IMR-90 (cell line): ENCODE results near the gene CASKIN1. TPM values are rescaled to one million over a fixed set of nuclear protein-coding genes. Genes with fewer than 3 reads are reported as not detected.

Experiments used
- ATAC-seq: fragments of 200-7000 bp; cut with Tn5 transposase; 2 replicates; pipeline ENCODE4 v1.9.1; 2020; ENCODE audit warnings: low read depth, mild to moderate bottlenecking, moderate library complexity
- BruUV-seq: library from RNA; stranded (reverse); fragments of 400-500 nt; replicated peaks from 2 replicates; lab custom pipeline; 2021; lab: Mats Ljungman, UMichigan
- CTCF ChIA-PET: fragments of 300-600 bp; formaldehyde crosslinking; extraction: SDS; loops from one replicate; lab custom pipeline; 2021; ENCODE audit warnings: antibody characterized with exemption; lab: Yijun Ruan, JAX
- POLR2A ChIA-PET: fragments of 300-600 bp; sonication (Branson Sonifier 250); formaldehyde crosslinking; loops from one replicate; lab custom pipeline; 2022; ENCODE audit warnings: antibody characterized with exemption; ENCODE audit not compliant: unreplicated experiment; lab: Charles Lee
- DNase-seq: peaks from one replicate; pipeline ENCODE4 v3.0.0; 2013
- H2AFZ ChIP-seq: replicated peaks from 2 replicates; pipeline ENCODE3; 2013; ENCODE audit warnings: low read length, mild to moderate bottlenecking; ENCODE audit not compliant: poor library complexity
- H2AK5ac ChIP-seq: 2 replicates; pipeline ENCODE4 v1.6.1; 2013; ENCODE audit warnings: low read depth, low read length, inconsistent platforms
- H2AK9ac ChIP-seq: replicated peaks from 2 replicates; pipeline ENCODE3; 2013; ENCODE audit warnings: mild to moderate bottlenecking, low read depth, low read length, moderate library complexity; ENCODE audit not compliant: poor library complexity
- H2BK120ac ChIP-seq: 2 replicates; pipeline ENCODE4 v1.6.1; 2013; ENCODE audit warnings: low read depth, low read length, inconsistent platforms
- H2BK15ac ChIP-seq: 3 replicates; pipeline ENCODE4 v1.6.1; 2013; ENCODE audit warnings: low read depth, low read length, inconsistent platforms
- H2BK20ac ChIP-seq: 2 replicates; pipeline ENCODE4 v1.6.1; 2013; ENCODE audit warnings: low read depth, mild to moderate bottlenecking, inconsistent platforms, low read length, moderate library complexity
- H2BK5ac ChIP-seq: 2 replicates; pipeline ENCODE4 v1.6.1; 2013; ENCODE audit warnings: mild to moderate bottlenecking, low read depth, low read length, inconsistent platforms; ENCODE audit not compliant: poor library complexity, severe bottlenecking
- H3K14ac ChIP-seq: replicated peaks from 2 replicates; pipeline ENCODE4 v1.6.1; 2013; ENCODE audit warnings: low read depth, low read length, inconsistent platforms
- H3K18ac ChIP-seq: 2 replicates; pipeline ENCODE4 v1.6.1; 2013; ENCODE audit warnings: low read depth, low read length, control low read depth
- H3K23ac ChIP-seq: 2 replicates; pipeline ENCODE4 v1.6.1; 2013; ENCODE audit warnings: low read depth, low read length, inconsistent platforms
- H3K27ac ChIP-seq: 2 replicates; pipeline ENCODE4 v1.5.1; 2013; ENCODE audit warnings: mild to moderate bottlenecking, control low read depth, low read length; ENCODE audit not compliant: insufficient read depth
- H3K27me3 ChIP-seq: 2 replicates; pipeline ENCODE4 v1.6.1; 2013; ENCODE audit warnings: low read length; ENCODE audit not compliant: control insufficient read depth, insufficient read depth
- H3K36me3 ChIP-seq: 2 replicates; pipeline ENCODE4 v1.6.1; 2013; ENCODE audit warnings: low read length, mixed read lengths; ENCODE audit not compliant: control insufficient read depth, insufficient read depth
- H3K4ac ChIP-seq: 2 replicates; pipeline ENCODE4 v1.6.1; 2013; ENCODE audit warnings: low read depth, low read length, inconsistent platforms
- H3K4me1 ChIP-seq: 2 replicates; pipeline ENCODE4 v1.6.1; 2013; ENCODE audit warnings: low read length, mixed read lengths; ENCODE audit not compliant: control insufficient read depth, insufficient read depth
- H3K4me2 ChIP-seq: 2 replicates; pipeline ENCODE4 v1.6.1; 2013; ENCODE audit warnings: low read depth, mild to moderate bottlenecking, control low read depth, low read length, moderate library complexity
- H3K4me3 ChIP-seq: 2 replicates; pipeline ENCODE4 v1.5.1; 2013; ENCODE audit warnings: low read depth, mild to moderate bottlenecking, control low read depth, low read length, moderate library complexity; ENCODE audit not compliant: insufficient read depth
- H3K56ac ChIP-seq: 2 replicates; pipeline ENCODE4 v1.6.1; 2013; ENCODE audit warnings: low read length, inconsistent platforms; ENCODE audit not compliant: insufficient read depth; ENCODE audit errors: extremely low read depth
- H3K79me1 ChIP-seq, 2 experiments: 2 replicates each; pipeline ENCODE4 v1.6.1; 2013; ENCODE audit warnings: low read length in 2 of 2, inconsistent platforms in 1 of 2, low read depth in 1 of 2
- H3K9ac ChIP-seq: 2 replicates; pipeline ENCODE4 v1.6.1; 2013; ENCODE audit warnings: low read depth, low read length, control low read depth
- H3K9me1 ChIP-seq: 2 replicates; pipeline ENCODE4 v1.6.1; 2013; ENCODE audit warnings: low read length, inconsistent platforms; ENCODE audit not compliant: insufficient read depth
- H3K9me3 ChIP-seq: 2 replicates; pipeline ENCODE4 v1.6.1; 2013; ENCODE audit warnings: low read length; ENCODE audit not compliant: control insufficient read depth, insufficient read depth
- H4K20me1 ChIP-seq: 2 replicates; pipeline ENCODE4 v1.6.1; 2013; ENCODE audit warnings: low read length, inconsistent platforms; ENCODE audit not compliant: insufficient read depth
- H4K5ac ChIP-seq: 2 replicates; pipeline ENCODE4 v1.6.1; 2013; ENCODE audit warnings: mild to moderate bottlenecking, low read depth, low read length, control low read depth
- H4K8ac ChIP-seq, 2 experiments: 2 replicates each; pipeline ENCODE4 v1.6.1; 2013; ENCODE audit warnings: low read depth in 2 of 2, low read length in 2 of 2, control low read depth in 1 of 2, inconsistent platforms in 1 of 2
- H4K91ac ChIP-seq: 2 replicates; pipeline ENCODE4 v1.6.1; 2013; ENCODE audit warnings: low read depth, low read length, inconsistent platforms; ENCODE audit not compliant: insufficient read depth
- CTCF ChIP-seq: conservative IDR thresholded peaks from 2 replicates; pipeline ENCODE4 v1.5.1; 2012; ENCODE audit warnings: mild to moderate bottlenecking, low read depth, low read length, improper control_type of control experiment
- ELK1 ChIP-seq: fragments of 150-350 bp; IDR thresholded peaks from 2 replicates; pipeline ENCODE4 v1.6.1; 2016; ENCODE audit warnings: low read depth, mild to moderate bottlenecking, low read length, moderate library complexity, borderline replicate concordance
- FOS ChIP-seq: fragments of 150-350 bp; IDR thresholded peaks from 2 replicates; pipeline ENCODE4 v1.6.1; 2016; ENCODE audit warnings: low read depth, low read length
- MAFK ChIP-seq: IDR thresholded peaks from 2 replicates; pipeline ENCODE4 v1.6.1; 2012; ENCODE audit warnings: low read depth, low read length, improper control_type of control experiment
- RCOR1 ChIP-seq: IDR thresholded peaks from 2 replicates; pipeline ENCODE4 v1.6.1; 2012; ENCODE audit warnings: mild to moderate bottlenecking, low read length, improper control_type of control experiment; ENCODE audit not compliant: insufficient replicate concordance
- RFX5 ChIP-seq: IDR thresholded peaks from 2 replicates; pipeline ENCODE4 v1.8.0; 2012; ENCODE audit warnings: low read depth, mild to moderate bottlenecking, low read length, moderate library complexity
- WGBS, 2 experiments: methylation state at CpG; one replicate each; pipeline versions ENCODE4 v1.1.5 to v1.1.7; 2013; ENCODE audit warnings: missing lambda C conversion rate in 2 of 2; ENCODE audit not compliant: insufficient read length in 1 of 2; ENCODE audit errors: extremely low coverage in 2 of 2; 5-methylcytosine and 5-hydroxymethylcytosine counted together
- dilution Hi-C: fragments of 300-500 bp; cut with HindIII; formaldehyde crosslinking; loops from one replicate; pipeline ENCODE4 v1.14.3; 2018; ENCODE audit warnings: low sequenced_read_pairs; ENCODE audit not compliant: unreplicated experiment
- in situ Hi-C: fragments of 300-500 bp; cut with MboI; formaldehyde crosslinking; loops from 3 replicates; pipeline ENCODE4 v1.14.3; 2019; ENCODE audit warnings: low sequenced_read_pairs, inconsistent platforms, mixed read lengths
- intact Hi-C: fragments of 100-400 bp; cut with micrococcal nuclease; formaldehyde crosslinking; loops from 2 replicates; pipeline ENCODE4 v1.10.0; 2022
- polyA plus RNA-seq, 3 experiments: library from polyadenylated mRNA; depleted of rRNA; stranded (reverse); fragments of >200 nt; gene quantifications; 2 replicates each; pipeline ENCODE4 v1.2.3, GENCODE V29; 2012; ENCODE audit warnings: low replicate concordance in 1 of 3
- total RNA-seq: library from RNA; depleted of rRNA; stranded (reverse); fragments of >200 nt; gene quantifications from 2 replicates; pipeline ENCODE4 v1.2.3, GENCODE V29; 2012

The CASKIN1 gene
- total and polyA plus RNA-seq, 2 of the 4 experiments (the other 2 are of a cell fraction), result 0.05 TPM; not detected in 1

GRCh38 chr16:2197765-2198164 is 1.4 kb upstream of the CASKIN1 start:
- H3K9me3 ChIP-seq, result no peaks in the 10 kb centered on the region
- H3K56ac ChIP-seq, result no peak overlapping the region
- peaks cover 67% of the 10 kb centered on the region for H3K27me3 ChIP-seq
- H4K8ac ChIP-seq, result no peak overlapping the region
- H2BK20ac ChIP-seq, result no peak overlapping the region
- no peak overlapping the region for H4K5ac ChIP-seq
- no peak overlapping the region for H4K91ac ChIP-seq
- no peaks in the 10 kb centered on the region; the same call in 1 of the 2 replicates for H4K20me1 ChIP-seq
- ATAC-seq (no peak), DNase-seq (no peak)
- no peak overlapping the region for H2AFZ ChIP-seq
- BruUV-seq, result no TSS peak
- H3K4me2 ChIP-seq, result no peak overlapping the region
- WGBS, 2 experiments, result 67% methylated on average over 1 of the region's 6 CpGs; no CpG with 5 or more reads in 1 of the 2 experiments
- H2BK120ac ChIP-seq, result no peak overlapping the region
- no peak overlapping the region for H3K23ac ChIP-seq
- no peak overlapping the region for H2AK5ac ChIP-seq
- no peak overlapping the region for H3K9ac ChIP-seq
- POLR2A ChIA-PET, result no interaction called here
- H3K79me1 ChIP-seq, result no peaks in the 10 kb centered on the region
- H3K14ac ChIP-seq, result no peak overlapping the region
- H3K9me1 ChIP-seq, result no peaks in the 10 kb centered on the region
- H2BK5ac ChIP-seq, result no peak overlapping the region
- H2BK15ac ChIP-seq, result no peak overlapping the region
- dilution Hi-C loops, result no loop called here
- H3K4me3 ChIP-seq, result no peak overlapping the region
- no peak overlapping the region for H3K18ac ChIP-seq
- H3K36me3 ChIP-seq, result no peaks in the 10 kb centered on the region
- no peak overlapping the region for H3K4ac ChIP-seq
- intact Hi-C loops, result no loop called here
- H3K27ac ChIP-seq, result no peak overlapping the region
- no peaks in the 10 kb centered on the region for H3K4me1 ChIP-seq
- TF ChIP-seq ELK1 (no peak), MAFK (no peak), CTCF (no peak), RCOR1 (no peak), FOS (no peak), RFX5 (no peak)
- no peak overlapping the region for H2AK9ac ChIP-seq
- CTCF ChIA-PET, result no interaction called here
- in situ Hi-C loops, result no loop called here
